Activated T-cell treated with anti-CD3 and anti-CD28 coated beads, Interleukin-2, amount 50 U/mL, for 1 hour (primary cell): Measurements from ENCODE around the gene CDH4.

Experiments
- DNase-seq: peaks from one replicate; pipeline ENCODE4 v3.0.0-alpha.2; 2020

CDH4 gene

GRCh38 chr20:61879694-61880093 is 627.6 kb downstream of the CDH4 start:
- DNase-seq: no peak

DNA sequence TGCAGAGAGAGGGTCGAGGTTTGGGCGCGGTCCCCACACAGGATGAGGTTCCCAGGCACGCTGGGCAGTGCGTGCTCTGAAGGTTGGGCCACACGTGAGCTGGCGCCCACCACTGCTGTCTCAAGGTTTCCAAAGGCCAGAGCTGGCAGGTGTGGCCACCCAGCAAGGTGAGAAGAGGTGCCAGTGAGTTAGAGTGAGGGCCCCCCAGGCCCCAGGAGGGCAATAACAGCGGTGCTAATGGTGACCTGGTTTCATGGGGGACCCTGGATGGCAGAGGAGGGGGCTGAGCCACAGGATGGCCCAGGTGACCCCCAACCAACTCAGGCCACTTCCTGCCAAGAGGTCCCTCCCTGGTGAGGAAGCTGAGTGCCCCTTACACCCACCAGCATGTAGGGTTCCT is 628.6 kb downstream of the CDH4 start:
- DNase-seq: no peak

DNA sequence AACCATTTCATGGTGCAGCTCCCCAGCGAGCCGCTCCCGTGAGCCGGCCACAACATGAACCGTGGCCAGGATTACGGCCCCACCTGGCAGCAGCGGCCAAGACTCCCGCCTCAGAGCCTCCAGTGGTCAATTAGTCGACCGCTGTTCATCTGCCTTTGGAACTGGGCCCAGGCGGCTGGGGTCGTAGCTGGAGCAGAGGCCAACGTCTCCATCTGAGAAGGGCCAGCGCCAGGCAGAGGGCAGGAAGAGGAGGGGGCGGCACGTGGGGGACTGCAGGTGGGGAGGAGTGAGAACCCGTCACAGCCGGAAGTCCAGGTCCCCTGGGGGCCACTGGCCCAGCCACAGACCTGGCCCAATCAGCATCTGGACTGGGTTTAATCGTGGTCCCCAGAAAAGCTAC is 629.4 kb downstream of the CDH4 start:
- DNase-seq: no peak

- DNase-seq: no peak
Observed at GRCh38 chr20:61881861-61882260, 629.8 kb downstream of the CDH4 start.

GRCh38 chr20:61882716-61883615 is 630.9 kb downstream of the CDH4 start:
- no peak for DNase-seq

DNA sequence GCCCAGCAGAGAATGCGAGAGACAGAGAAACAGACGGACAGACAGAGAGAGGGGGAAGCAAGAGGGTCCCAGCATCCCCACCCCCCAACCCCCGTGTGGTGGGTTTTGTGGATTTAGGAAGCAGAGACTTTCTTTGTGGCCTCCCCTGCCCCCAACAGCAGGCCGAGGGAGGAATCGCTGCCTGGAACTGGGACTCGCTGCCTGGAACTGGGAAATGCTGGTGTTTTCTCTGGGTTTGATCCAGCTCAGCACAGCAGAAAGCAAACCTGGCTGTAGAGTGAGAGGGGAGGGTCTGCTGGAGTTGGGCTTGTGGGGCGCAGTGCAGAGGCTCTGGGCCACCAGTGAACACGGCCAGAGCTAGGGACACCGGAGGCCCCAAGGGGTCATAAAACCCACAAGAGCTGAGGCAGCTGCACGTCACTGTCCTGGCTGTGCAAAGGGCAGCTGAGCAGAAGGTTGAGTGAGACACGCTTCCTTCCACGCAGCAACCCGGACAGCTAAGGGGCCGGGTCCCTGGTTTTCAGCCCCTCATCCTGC is 631.9 kb downstream of the CDH4 start:
- no peak for DNase-seq

DNA sequence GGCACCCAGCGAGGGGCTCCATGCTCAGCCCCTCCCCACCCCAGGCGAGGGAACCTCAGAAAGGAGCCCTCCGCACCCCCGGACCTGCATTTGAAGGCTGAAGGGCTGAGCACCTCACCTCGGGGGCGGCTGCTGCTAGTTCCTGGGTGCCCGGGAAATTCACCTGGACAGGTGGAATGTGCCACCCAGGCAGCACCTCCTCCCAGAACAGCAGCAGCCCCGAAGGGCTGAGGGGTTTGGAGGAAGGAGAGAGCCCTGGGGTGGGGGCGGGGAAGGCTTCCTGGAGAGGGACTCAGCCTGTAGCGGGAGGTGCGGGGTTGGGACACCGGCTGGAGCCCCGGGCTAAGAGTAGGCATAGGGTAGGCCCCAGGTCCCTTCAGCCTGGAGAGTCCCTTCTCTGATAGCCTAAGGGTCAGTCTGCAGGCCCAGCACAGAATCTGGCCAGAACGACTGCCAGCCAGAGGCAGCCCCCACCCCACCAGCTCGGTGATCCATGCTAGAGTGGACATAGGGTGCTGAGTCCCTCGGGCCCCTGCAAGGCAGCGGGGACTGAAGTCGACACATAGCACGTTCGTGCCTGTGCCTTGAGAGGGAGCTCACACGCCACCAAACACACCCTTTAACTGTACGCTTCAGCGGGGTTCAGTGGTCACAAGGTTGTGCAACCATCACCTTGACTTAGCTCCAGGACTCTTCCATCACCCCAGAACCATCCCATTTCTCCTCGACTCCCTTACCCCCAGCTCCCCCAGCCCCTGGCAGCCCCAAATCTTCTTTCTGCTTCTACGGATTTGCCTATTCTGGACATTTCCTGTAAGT is 632.7 kb downstream of the CDH4 start:
- DNase-seq: no peak

DNA sequence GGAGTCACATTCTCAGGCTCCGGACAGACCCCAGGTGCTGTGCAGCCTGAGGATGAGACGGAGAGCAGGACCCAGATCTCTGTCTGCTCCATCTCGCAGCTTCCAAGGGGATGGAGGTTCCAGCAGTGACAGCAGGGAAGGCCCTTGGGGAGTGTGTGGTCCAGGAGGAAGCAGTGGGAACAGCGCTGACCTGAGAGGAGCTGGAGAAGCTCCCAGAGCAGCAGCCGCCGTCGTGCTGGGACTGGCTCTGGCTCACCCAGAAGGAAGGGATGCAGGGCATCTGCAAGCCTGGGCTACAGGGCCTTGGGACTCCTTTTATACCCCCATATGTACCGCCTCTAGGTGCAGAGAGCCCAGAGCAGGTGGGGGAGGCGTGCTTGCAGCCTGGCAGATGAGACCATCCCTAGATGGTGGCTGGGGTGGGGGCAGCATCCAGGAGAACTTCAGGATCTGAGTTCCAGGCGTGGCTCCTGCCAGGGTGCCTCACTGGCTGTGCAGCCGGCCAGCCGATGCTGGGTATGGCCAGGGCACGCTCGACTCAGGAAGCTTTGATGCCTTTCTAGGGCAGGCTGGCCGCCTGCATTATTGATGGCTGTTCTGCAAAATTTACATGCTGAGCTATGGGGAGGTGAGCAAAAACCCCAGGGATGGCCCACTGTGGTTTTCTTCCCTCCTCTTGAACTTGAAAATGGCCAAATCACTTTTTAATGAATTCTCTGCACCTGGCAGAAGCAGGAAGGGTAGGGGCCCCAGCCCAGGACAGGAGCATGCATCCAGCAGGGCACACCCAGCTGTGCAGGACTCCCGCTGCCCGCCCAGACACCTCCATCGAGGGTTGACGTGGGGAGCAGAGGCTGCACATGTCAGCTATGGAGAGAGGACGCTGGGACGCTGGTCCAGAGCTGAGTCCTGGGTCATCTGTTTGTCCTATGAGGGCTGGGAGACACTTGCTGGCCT is 634.0 kb downstream of the CDH4 start:
- no peak for DNase-seq

GRCh38 chr20:61886721-61887595 is 634.9 kb downstream of the CDH4 start:
- DNase-seq: peak; percentile 27

DNA sequence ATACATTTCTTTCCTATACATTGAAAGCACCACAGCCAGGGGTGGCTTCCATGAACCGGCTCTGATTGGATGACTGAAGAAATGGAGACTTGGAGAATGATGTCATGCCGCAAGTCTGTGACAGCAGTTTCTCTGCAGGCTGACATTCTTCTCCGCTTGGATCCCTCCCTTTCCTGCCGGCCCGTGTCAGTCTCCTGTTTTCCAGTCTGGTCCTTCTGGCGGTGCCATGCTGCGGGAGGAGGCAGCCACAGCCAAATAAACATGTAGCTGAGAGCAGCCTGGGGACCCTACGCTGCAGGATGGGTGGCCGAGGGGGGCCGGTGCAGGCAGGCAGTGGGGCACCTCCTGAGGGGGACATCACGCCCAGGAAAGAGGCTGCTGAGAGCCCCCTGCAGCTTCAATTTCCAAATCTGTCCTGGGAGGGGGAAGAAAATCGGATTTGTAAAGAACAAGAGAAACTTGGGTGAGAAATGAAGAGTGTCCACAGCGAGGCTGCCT is 635.6 kb downstream of the CDH4 start:
- DNase-seq: no peak

GRCh38 chr20:61888101-61888865 is 636.2 kb downstream of the CDH4 start:
- no peak for DNase-seq

DNA sequence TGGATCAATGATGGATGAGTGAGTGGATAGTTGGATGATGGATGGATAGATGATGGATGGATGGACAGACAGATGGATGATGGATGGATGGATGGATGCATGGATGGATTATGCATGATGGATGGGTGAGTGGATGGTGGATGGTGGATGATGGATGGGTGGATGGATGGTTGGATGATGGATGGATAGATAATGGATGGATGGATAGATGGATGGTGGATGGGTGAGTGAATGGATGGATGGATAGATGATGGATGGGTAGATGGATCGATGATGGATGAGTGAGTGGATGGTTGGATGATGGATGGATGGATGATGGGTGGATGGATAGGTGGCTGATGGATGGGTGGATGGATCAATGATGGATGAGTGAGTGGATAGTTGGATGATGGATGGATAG is 637.6 kb downstream of the CDH4 start:
- DNase-seq: no peak

DNA sequence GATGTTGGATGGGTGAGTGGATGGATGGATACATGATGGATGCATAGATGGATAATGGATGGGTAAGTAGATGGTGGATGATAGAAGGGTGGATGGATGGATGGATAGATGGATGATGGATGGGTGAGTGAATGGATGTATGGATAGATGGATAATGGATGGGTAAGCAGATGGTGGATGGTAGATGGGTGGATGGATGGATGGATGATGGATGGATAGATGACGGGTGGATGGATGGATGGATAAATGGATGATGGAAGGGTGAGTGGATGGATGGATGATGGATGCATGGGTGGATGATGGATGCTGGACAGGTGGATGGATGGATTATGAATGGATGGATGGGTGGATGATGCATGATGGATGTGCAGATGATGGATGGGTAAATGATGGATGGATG is 638.1 kb downstream of the CDH4 start:
- DNase-seq: no peak

GRCh38 chr20:61891476-61891875 is 639.4 kb downstream of the CDH4 start:
- DNase-seq: no peak

DNA sequence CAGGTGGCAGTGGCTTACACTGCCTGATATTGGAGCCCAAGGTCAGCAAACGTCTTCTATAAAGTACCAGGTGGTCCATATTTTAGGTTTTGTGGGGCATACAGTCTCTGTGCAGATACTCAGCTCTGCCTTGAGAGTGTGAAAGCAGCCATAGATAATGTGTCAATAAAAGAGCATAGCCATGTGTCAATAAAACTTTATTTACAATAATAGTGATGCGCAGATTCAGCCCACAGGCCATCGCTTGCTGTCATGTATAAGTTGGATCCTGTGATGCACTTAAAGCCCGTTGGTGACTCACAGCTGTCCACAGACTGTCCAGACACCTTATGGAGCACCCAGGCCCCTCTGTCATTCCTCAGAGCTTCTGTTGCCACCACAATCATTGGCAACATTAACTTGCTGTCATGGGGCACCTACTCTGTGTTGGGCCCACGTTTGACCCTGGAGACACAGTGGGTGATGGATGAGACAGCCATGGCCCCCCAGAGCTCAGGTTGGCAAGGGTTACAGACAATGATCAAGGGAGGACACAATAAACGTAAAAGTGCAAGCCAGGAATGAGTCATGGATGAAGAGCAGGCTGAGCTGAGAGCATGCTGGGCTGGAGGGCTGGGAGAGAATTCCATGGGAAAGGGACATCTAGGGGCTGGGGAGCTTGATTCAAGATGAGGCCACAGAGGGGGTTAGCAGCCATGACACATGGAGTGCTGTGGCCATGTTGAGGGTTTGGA is 640.0 kb downstream of the CDH4 start:
- no peak for DNase-seq

DNA sequence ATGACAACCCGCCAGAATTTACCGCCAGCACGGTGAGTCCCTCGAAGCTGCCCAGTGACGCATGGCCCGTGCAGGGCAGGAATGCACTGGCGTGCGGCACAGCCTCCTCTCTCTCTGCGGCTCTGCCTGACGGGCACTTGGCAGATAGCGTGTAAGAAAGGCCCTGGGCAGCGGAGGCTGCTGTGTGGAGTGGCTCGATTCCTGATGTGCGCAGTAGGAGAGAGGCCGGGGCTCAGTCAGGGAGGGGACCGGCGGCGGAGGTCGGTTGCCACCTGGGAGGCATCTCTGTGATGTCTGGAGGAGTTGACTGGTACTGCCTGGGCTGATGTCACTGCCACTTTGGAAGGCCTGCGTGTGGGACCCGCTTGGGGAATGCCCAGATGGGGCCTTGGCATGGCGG is 643.0 kb downstream of the CDH4 start:
- DNase-seq: no peak

GRCh38 chr20:61895686-61896057 is 643.6 kb downstream of the CDH4 start:
- no peak for DNase-seq

DNA sequence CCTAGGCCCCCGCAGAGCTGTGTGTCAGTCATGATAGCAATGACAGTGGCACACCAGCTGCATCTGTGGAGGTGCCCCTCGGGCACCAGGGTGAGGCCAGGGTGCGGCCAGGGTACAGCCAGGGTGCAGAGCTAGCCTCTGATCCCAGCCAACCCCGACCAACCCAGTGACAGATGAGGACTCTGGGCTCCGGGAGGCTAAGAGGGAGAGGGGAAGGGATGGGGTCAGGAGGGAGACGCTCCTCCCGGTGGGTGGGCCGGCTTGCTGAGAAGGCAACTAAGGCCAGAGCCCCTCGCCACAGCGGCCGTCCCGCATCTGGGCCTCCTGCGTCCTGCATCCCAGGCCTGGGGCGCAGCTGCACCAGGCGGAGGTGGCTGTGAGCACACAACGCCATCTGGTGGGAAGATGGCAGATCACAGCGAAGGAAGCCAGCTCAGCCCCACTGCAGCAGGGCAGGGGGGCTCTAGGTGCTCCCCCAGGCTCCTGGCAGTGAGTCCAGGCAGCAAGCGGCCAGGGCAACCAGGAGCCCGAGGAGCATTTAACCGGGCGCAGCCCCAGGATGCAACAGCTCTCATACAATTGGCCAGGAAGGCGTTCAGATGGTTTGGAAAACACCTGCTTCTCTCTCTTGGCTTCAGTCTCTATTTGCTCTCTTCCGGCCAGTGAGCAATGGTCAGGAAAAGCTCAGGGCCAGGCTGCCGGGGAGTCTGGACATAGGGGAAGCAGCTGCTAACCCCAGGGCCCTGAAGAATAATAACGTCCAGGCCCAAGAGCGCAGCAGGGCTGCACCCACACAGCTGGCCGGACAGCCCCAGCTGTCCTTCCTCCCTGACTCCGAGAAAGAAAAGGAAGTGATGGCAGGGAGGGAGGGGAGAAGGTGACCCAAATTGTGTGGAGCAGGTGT is 644.2 kb downstream of the CDH4 start:
- peak; percentile 27 for DNase-seq
